ENCODE results near the gene SH3PXD2A.

Gene SH3PXD2A

DNA sequence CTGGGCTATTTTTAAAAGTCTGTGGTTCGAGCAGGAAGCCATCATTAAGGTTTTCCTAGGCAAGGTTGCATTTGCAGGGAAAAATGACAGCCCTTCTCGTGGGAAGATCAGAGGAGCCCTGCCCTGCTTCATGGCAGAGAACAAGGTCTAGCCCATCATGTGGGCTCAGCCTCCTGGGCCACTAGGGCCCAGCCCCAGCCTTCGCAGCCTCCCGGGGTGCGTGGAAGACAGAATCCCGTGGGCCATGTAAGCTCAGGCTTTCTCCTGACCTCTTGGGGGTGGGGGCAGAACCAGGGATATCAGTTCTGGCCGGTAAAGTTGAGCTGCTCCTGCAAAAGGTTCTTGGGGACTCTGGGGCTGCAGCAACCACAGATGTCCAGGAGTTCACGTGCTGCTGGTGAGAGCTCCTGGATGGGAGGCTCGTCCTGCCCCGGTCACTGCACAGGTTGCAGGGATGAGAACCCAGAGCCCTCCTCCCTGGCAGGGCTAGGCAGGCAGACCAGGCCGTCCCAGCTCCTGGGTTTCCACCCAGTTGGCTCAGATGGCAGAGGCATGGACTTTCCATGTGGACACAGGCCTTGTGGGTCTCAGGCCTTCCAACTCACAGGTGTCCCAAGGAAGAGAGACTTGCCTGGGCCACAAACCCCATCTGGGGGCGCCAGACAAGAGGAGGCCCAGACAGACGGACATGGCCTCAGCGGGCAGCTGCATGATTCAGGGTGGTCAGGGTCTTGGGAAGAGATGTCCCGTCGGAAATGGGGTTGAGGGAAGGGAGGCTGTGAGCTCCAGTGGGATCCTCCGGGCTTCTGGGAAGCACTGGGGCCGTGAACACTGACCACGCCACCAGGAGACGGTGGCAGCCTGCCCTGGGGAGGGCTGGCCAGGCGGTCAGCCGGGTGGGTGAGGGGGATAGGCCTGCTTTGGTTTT, 235.7 kb downstream of the SH3PXD2A start:
- no peak for DNase-seq (ENCODE audit: low spot score)
- no peak for TF ChIP-seq CTCF (IDR thresholded peaks at IDR 0.05)

DNA sequence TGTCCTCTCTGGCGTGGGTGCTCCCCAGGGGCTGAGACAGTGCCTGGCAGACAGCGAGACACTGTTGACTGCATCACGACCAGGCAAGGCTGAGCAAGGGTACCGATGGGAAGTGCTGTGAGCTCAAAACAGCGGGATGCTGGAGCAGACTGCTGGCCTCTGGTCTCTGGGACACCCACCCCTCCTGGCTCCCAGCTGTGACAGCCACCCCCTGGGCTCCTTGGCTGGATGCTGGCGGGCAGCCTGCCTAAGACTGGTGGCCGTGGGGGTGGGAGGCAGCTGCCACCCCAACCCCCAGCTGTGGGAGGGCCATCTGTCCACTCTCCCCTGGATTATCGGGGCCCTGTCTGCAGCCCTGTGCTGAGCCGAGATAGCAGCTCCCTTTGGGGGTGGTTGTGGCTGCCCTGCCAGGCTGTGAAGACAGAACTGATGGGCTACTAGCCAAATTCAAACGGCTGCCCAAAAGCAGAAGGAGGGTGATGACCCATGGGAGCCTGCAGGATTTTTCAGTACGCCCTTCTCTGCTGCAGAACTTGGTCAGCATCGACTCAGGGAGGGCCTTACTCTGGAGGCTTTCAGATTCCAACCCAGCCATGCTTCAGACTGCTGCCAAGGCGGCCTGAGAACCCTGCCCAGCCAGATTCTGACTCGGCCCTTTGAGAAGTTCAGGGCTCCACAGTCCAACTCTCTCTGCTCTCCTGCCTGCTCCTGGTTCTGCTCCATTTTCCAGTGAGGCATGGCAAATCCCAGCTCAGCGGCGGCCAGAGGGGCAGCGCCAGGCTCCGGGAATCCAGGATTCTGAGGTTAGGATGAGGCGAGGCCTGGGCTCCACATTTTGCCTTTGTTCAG, 236.6 kb downstream of the SH3PXD2A start:
- Histone ChIP-seq H3K4me3 (peak overlapping the region; percentile 34), H3K27ac (peak overlapping the region; percentile 64 to 90)
- peak; percentile 93 for DNase-seq (ENCODE audit: low spot score)
- no peak for TF ChIP-seq CTCF (IDR thresholded peaks at IDR 0.05)

More for the DNA sequence above, 235.7 kb downstream of the SH3PXD2A start:
- Histone ChIP-seq H3K27ac (peak overlapping the region; percentile 64 to 90), H3K4me3 (peak overlapping the region; percentile 32)

DNA sequence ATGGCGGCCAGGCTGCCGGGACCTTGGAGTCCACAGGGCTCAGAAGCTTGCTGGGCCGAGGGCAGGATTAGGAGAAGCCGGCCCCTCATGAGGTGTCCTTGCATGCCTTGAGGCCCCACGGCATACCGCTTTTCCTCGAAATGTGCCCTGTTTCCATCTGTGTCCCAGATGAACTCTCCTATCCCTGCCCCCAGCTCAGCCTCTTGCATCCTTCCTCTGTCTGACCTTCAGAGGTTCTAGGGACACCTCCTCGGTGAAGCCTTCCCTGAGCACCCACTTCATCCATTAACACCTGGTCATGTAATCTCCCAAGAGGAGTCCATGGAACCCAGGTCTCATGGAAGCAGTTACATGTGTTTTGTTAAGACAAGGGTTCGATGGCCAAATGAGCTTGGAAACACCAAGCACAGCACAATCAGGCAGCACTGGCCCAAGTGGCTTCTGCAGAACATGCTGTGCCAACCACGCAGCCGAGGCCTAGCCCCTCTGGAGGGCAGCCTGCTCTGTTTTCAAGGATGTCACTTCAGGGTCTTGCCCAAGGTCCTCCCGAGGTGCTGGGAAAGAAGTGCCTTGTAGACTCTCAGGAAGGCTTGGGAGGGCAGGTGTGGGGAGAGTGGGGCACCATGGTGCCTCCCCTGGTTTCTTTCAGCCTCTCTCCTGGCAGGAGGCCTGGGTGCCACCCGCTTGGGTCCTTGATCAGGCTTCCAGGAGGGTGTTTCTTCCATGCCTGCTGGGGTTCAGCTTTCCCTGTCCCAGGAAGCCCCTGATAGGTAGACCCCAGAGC, 237.6 kb downstream of the SH3PXD2A start:
- H3K4me3 ChIP-seq, result no peak overlapping the region
- DNase-seq (ENCODE audit: low spot score), result no peak
- no peak for TF ChIP-seq CTCF (IDR thresholded peaks at IDR 0.05)
- peak overlapping the region; percentile 25 to 90 for H3K27ac ChIP-seq

DNA sequence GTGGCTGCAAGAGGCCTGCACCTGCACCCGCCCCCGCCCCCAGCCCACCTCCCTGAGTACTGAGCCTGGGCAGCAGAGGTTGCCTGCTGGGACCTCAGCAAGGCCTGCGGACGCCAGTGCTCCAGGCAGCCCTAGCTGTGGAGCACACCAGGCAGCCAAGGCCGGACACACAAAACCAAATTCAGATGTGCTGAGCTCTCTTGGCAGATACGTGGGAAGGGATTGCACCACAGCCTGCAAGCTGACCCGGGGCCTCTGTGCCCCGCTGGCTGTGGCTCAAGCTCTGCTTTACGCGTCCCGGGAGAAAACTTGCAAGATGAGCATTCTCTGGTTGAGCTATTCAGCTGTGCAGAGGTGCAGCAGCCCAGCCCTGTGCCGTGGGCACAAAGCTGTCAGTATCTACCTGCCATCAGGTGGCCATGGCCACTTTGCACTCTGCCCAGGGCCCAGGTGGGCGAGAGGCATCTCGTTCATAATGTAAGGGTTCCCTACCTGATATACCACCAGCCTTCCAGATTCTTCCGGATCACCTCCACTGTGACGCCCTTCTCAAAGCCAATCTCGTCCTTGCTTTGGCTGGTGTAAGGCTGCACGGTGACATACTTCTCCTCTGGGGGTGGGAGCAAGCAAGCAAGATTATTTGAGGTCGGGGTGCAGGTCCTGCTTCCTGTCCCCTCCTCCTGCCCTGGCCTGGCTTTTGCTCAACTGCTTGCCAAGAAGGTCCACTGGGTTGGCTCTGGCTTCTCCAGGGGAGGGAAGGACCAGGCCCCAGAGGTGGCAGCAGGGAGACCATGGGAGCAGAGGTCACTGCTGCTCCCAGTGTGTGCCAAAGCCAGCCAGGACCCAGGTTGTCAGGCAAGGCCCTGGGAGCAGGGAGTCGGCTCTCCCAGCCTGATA, 238.4 kb downstream of the SH3PXD2A start:
- H3K4me3 ChIP-seq, result no peak overlapping the region
- TF ChIP-seq CTCF (IDR thresholded peaks at IDR 0.05), result no peak
- H3K27ac ChIP-seq, result peak overlapping the region in 1 of 2 donors; percentile 54
- peak; percentile 85 for DNase-seq (ENCODE audit: low spot score)

DNA sequence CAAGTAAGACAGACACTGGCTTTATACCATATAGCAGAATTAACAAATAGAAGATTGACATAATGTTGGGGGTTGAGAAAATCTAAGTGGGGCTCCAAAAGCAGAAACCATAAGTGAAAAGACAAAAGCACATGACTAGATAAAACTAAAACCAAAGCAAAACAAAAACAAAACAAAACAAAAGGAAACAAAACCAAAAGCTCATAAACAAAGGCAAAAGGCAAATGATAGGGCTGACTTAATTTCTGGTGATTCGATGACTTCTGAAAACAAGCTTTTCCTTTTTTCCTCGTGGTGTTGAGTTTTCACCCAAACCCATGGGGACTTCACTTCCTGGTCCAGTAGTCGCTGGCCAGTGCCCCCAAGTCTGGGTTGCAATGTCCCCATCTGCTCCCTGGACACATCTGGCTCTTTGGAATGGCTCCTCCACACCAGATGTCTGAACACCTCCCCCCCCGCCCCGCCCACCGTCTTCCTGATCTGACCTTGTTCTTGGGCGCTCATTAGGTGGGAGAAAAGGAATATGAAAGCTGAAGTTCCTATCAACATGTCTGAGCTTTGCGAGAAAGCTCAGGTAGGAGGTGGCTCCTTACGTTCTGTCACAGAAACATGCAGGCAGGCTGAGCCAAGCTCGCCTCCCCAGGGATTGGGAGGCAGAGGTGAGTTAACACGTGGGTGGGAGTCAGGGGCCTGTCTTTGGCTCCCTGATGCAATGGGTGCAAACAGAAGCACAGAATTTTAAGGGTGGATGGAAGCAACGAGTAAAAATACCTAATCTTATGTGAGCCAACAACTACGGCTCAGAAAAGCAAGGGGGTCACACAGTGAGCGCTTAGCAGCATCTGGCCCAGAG, 240.8 kb downstream of the SH3PXD2A start:
- H3K27ac ChIP-seq, result no peak overlapping the region
- no peak for DNase-seq (ENCODE audit: low spot score)
- TF ChIP-seq CTCF (IDR thresholded peaks at IDR 0.05), result no peak
- no peak overlapping the region for H3K4me3 ChIP-seq
